GM18502 (cell line): ENCODE measurements around the gene ZNF740.

ENCODE experiments used
- ATAC-seq: cut with Tn5 transposase; IDR thresholded peaks from one replicate; pipeline ENCODE4 v1.9.1; 2021; ENCODE audit warnings: mild to moderate bottlenecking; ENCODE audit not compliant: unreplicated experiment, poor library complexity

Gene ZNF740

DNA sequence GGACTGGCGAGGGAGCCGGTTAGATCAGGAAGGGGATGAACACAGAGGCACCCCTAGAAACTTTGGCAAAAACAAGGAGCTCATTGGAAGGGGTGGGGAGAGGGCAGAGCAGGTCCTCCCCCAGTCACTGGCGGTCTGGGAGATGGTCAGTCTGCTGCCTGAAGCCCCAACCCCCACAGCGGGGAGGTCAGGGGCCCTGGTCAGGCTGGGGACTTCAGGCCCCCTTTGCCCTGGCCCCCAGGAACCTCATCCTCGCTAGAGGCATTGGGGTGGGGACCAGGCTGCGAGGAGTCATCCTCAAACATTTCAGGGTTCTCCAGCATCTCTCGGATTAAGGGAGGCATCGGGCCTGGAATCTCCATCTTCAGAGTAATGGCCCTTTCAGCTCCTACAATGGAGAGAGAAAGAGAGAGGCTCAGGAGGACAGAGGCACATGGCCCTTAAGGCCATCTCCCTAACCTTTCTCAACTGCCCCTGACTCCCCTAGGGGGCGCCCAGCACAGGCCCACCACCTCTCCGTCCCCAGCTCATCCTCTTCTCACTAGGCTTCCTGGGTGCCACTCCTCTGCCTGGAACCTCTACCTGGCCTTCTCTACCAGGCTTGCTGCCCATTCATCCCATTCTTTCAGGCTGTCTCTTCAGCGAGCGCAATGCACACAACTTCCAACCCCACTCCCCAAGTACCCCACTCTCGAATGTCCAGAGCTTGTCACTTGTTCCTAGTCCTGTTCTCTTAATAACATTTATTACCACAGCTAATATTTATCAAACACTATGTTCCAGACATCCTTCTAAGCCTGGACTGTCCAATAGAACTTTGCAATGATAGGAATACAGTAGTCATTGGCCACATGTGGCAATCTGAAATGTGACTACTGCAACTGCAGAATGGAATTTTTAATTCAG lies 31.2 kb downstream of the ZNF740 start:
- no peak for ATAC-seq

DNA sequence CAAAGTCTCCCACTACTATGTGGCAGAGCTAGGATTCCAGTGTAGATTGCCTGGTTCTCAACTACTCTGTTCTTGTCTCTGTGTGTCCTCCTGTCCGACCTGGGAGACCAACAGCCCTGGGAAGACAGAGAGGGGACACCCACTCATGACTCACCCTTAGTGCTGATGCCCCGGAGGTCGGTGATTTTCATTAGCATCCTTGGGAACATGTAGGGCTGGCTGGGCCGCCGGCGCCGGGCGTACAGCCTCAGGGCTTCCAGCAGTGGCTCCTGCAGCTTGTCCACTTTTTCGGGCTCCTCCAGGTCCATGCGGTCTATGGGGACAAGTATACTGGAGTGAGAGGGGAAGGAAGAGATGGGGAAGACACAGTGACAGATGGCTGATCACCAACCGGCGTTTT lies 32.4 kb downstream of the ZNF740 start:
- no peak for ATAC-seq

DNA sequence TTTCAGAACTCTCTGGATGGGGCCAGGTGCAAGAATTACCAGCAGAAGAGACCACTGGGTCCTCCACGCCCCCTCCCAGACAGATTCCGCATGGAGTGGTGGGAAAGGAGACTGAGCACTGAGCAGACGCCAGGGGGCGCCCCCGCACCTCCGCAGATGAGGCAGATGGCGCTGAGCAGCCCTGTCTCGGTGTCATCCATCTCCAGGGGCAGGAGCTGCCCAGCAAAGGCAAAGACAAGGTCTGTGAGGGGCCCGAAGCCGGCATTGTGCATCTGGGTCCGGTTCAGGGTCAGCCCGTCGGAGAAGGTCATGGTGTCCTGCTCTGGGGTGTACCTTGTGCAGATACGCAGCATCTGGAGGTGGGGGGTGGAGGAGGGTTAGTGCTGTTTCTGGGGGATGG lies 32.8 kb downstream of the ZNF740 start:
- ATAC-seq: peak; percentile 39

DNA sequence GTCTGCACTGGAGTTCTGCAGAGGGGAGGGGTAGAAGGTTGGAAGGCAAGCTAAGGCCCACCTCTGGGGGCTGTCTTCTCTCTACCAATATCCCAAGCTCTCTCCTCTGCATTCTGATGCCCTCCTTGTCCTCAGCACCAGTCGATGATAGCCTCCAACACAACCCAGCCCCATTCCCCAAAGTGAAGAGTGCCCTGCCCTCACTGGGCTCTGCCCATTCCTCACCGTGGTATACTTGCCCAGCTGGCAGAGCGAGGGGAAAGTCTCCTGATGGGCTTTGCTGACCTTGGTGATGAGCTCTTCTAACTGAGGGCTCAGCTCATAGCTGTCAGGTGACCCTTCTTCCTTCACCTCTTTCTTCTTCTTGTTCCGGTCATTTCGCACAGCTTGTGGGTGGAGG lies 33.7 kb downstream of the ZNF740 start:
- ATAC-seq: no peak

DNA sequence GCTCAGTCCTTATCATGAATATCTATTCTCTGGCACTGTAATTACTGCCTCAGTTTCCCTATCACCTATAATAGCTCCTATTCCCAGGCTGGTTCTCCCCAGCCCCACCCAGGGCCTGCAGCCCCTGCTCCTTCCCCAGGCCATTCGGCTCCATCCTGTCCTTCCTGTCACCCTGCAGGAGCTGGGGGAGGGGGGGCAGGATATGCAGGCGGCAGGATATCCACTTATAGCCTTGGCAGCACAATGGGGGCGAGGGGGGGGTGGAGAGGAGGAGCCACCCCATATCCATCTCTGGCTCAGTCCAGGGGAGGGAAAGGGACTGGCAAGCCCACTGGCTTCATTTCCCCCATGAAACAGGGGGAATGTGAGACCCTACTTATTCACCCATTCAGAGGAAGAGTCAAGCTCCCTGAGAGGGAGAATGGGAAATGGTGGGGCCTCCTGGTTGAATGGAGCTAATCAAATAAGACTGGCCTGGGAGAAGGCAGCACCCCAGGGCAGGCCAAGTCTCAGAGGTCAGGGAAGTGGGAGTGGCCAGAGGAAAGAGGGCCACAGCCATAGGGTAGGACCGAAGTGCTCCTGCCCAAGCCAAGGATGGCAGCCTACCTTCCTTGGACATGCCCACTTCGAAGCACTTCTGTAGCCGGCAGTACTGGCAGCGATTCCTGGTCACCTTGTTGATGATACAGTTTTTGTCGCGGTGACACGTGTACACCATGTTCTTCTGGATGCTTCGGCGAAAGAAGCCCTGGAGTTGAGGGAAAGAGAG lies 34.3 kb downstream of the ZNF740 start:
- no peak for ATAC-seq

DNA sequence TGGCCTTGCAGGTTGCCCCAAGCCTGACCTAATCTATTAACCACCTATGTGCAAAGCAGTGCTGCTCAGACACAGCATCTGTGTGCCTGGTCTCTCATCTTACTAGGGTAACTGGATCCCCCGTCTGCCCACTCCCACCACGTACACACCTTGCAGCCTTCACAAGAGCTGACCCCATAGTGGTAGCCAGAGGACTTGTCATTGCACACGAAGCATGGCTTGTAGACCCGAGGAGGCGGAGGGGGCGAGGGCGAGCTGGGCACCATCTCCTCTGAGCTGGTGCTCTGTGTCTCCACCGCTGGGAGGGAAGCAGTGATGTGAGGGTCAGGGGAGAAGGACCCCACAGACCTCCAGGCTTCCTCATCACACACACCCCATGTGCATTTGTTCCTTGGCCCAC lies 35.0 kb downstream of the ZNF740 start:
- no peak for ATAC-seq

DNA sequence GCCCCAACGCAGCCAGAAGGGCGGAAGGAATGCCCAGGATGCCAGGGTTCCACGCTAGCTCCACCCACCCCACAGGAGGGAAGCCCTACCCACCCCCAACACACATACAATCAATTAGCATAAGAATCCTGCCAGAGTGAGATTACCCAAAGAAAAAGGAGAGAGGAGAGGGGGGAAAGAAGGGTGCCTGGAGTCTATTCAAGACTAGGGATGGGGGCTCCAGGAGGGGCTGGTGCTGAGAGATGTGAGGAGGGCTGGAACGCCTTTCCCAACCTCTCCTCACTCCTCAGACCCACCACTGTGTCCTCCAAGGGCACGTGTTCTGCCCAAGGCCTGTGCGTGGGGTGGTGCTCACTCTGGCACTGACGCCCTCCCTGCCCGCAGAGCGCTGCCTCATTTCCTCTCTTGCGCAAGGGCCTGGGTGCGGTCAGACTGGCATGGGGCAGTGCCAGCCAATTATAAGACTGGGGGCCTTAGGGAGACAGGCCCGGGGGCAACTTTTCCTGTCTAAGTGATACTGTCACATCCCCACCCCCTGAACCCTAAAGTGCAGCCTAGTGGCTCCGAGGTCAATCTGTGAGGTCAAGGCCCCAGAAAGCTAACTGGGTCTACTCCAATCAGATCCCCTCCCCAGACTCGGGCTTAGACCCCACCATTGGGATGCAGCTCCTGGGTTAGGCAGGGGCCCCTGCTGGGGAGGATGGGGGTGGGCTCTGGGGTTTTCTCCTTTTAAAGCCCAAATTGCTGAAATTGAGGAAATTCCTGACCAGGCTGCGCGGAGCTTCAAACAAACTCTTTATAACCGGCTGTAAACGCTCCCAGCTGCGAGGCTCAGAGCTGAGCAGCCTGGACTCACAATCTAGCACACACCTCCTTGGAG lies 36.8 kb downstream of the ZNF740 start:
- no peak for ATAC-seq

DNA sequence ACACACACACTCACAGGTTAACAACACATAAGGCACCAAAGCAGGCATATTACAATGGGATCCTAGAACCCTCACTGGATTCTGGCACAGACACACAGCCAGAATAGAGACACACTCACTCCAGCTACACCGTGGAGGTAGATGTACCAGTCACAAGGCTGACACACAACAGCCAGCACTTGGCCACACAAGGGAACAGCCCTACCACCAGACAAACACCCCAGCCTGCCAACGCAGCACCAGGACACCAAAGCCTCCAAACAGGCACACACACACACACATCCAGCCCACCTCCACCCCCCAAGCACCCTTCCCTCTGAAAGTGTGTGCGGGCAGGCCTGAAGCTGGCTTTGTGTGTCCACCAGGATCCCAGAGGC lies 37.4 kb downstream of the ZNF740 start:
- no peak for ATAC-seq

DNA sequence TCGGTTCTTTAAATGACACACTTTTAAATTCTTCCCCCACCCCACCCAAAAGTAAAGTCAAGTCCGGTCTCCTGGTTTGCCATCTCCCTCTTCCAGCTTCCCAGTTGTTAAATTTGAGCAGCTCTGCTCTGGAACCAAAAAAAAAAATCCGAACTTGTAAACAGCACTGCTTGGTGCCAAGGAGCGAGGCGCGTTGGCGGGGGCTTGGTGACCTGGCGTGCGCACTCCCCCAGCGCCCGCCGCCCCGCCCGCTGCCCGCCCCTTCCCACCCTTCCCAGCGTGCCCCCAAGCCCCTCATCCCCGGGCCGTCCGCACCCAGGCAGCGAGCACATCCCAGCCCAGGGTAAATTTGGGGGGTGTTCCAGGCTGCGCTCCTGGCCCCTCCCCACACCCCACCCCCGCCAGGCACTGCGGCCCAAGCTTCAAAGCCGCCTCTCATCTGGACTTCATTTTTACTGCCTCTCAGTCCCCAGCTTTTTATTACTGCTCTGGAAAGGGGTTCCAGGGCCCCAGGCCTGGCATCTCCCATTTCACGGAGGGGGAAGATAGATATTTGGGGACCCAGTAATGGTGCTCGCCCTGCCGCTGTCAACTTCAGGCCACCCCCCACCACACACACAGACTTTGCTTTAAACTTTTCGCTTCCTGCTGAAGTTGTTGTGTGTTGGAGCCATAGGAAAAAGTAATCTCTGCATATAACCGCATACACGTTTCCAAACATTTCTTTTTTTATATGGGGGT lies 38.2 kb downstream of the ZNF740 start:
- no peak for ATAC-seq

DNA sequence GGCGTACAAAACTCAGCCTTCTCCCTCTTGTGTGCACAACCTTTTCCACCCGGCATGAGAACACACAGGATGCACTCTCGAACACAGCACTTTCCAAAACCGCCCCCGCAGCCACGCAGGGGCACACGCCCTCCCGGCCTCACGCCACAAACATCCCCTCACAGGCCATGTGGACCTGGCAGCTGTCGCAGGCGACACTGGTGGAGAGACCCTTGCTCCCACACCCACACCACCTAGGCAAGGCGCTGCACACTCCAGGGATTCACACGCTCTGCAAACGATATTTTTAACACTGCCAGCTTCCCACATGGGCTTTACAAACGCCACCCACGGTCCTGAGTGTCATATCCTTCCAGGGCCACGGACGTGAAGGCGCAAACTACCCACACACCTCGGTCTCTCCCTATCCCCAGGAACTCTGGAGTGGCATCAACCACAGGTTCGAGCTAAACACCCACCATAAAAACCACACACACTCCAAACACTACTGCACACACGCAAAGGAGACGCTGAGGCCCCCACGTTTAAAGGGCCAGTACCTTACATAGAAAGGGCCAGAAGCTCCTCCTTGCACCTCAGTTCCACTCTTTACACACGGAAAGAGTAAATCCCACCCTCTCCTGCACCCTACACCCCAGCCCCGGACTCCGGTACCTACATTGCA lies 38.9 kb downstream of the ZNF740 start:
- ATAC-seq: peak; percentile 6

DNA sequence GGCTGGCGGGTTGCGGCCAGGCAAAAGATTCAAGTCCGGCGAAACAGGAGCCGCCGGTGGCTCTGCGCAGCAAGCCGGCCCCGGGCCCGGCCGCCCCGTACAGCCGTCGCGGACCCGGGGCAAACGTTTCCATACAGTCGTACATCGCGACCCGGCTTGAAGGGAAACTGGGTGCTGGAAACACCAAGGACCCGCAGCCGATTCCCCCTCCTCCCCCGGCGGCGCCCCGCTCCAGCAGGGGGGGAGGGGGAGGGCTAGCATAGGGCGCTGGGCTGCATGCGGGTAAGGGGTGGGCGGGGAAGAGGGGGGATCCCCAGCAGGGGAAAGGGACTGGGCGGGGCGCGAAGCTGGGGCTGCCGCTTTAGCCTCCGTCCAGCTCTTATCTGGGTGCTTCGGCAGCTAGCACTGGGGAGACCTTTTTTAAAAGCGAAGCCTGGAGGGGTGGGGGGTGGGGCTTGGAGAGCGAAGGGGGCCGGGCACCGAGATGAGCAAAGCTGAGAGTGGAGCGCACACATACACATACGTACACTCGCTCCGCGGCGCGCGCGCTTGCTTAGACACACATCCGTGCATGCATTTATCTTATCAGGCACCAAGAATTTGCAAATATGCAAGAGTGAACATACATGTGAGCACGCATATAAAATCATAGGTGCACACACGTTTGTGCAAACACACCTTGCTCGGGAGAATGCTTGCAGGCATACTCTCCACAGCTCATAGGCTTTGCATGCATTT lies 39.6 kb downstream of the ZNF740 start:
- ATAC-seq: peak; percentile 41

DNA sequence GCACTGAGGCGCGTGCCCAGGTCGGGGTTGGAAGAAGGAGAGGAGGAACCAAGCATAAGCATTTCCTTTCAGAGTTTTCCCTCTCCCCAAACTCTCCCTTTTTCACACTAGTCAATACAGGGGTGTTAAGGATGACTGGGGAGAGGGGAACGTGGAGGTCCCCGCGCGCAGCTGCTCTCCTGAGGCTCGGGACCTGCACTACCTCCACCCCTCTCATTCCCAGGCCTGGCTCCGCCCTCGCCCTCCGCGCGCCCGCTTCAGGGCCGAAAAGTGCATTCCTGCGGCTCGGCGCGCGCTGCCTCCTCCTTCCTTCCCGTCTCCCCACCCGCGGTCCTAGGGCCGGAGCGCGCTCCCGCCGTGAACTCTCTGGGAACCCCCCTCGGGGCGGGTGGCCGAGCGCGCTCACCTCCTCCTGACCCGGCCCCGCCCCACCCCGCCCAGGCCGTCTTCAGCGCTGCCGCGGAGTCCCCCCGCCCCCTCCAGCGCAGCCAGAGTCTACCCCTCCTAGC lies 40.2 kb downstream of the ZNF740 start:
- peak; percentile 60 for ATAC-seq

DNA sequence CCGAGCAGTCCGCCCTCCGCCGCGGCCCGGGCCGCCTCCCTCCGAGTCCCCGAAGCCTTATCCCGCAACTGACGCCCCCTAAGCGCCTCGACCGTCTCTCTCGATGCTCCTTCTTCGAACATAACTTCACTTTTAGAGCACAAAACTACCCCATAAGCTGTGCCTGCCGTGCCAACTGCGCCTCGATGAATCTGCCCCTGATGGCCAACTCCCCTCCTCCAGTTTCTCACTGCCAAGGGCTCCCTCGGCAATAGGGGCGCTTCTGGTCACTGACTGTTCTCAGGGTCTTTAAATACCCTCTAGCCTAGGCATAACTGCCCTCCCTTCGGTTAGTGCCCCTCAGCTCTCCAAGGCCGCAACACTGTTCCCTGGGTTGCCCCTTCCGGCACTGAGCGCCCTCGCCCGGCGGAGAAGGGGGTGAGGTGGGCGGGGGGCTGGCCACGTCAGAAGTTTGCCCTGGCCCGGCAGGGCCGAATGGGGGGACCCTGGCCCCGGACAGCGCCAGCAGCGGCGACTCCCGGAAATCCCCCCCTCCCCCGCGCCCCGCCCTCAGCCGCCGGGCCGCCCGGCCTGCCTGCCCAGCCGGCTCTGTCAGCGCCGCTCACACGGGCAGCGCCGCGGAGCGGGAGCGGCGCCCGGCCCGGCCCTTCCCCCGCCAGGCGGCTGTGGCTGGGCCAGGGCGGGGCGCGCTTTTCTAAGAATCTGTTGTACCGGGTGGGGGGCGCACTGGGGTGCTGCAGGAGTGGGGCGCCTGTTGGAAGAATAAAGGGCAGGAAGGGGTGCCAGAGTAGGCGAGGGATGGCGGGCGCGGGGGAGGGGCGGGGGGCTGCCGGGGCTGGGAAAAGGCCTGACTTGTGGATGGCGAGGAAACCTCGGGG lies 40.9 kb downstream of the ZNF740 start:
- ATAC-seq: peak; percentile 33

DNA sequence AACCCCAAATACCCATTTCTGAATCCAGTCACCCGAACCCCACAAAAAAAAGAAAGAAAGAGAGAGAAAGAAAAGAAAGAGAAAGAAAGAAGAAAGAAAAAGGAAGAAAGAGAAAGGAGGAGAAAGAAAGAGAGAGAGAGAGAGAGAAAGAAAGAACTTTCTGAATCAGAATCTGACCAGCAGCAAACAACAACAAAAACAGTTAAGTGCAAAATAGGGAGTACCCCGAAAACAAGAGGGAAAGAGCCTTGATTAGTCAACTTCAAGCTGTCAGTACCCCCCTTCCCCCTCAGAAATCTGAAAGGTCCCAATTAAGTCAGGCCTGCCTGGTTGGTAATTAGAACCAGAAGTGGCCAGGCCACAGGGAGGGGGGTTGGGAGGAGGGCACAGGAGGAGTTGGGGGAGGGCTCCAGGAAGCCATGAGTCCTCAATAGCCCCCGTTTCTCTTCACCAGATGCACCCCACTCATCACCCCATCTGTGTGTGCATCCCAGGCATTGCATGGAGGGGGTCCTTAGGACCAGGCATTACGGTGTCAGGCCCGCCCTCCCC lies 41.7 kb downstream of the ZNF740 start:
- no peak for ATAC-seq

DNA sequence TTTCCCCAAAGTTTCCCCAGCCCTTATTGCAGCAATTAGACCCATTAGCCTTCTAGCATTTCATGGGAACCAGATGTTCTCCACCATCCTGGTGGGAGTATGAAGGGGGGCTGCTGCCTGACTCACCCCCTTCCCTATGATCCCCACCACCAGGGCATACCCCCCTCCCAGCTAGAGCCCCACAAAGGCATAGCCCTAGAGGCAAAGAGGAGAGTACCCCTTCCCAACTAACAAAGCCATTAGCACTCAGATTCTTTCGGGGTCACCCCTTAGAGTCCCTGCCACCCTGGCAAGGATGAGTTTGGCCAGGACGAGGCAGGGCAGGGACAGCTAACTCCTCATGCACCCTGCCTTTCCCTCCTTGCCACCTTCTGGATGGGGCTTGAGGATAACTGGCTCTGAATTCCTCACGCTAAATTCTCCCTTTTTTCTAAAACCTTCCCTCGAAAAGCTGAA lies 42.3 kb downstream of the ZNF740 start:
- ATAC-seq: no peak

DNA sequence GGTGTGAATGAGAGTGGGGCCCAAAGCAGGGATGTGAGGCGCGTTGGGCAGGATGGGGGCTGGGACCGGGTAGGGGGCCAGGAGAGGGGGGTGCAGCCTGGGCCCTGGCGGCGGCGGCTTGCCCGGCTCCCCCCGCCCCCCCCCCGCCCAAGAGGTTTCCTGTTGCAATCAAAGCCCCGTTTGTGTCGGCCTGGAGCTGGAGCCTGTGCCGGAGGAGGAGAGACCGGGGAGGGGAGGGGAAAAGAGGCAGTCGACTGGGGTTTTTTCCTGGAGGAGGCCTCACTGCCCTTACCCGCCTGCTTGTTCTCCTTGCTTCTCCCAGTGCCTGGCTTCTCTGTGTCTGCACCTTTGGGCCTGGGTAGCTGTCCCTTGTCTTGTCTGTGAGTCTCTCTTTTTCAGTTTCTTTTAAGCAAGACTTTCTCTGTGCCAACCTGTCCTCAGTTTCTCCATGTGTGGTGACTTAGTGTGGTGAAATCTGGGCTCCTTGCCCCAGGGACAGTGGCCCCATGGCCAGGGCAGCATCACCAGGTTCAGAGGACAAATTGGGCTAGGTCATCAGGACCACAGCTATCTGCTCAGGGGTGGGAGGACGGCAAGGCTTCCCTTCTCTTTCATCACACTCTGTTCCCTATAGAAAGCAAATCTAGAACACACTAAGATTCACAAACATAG lies 43.0 kb downstream of the ZNF740 start:
- ATAC-seq: no peak
